ENCODE results near the gene C14orf39.
A peak's percentile ranks its signal among the peaks of the same experiment; 100 is the strongest.
"Not testable (repeated sequence)": the region's sequence is repeated elsewhere in the genome, so short reads cannot be mapped to it uniquely, and the experiment has no call there.

C14orf39 gene

DNA sequence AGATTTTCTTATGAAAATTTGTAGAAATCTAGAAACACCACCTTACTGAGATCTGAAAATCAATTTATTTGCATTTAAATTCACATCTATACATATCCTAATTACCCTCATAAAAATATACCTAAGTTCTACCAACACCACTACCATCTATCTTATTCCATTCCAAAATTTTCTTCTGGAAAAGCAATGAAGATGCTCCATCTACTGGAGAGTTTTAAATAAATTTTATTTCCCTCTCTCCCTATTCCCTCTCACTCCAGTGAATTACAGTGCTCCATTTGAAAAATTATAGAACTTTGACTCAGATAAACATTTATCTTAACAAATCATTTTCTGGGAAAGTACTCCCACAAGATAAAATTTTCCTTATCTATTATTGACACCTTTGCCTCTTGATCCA is 2.3 kb upstream of the C14orf39 start:
- peak; percentile 13 for DNase-seq

DNA sequence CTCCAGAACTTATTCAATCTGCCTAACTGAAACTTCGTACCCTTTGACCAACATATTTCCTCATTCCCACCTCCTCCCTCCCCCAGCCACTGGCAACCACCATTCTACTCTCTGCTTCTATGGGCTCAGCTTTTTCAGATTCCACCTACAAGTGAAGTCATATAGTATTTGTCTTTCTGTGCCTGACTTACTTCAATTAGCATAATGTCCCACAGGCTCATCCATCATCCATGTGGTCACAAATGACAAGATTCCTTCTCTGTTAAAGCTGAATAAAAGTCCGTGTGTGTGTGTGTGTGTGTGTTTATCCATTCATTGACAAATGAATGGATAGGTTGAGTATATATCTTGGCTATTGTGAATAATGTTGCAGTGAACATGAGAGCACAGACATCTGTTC is 1.3 kb upstream of the C14orf39 start:
- no peak for DNase-seq

- no peak for DNase-seq
Measured at GRCh38 chr14:60485057-60485597, 736 bp downstream of the C14orf39 start.

GRCh38 chr14:60482743-60483142 is 3.1 kb downstream of the C14orf39 start:
- no peak for DNase-seq

GRCh38 chr14:60480248-60480647 is 5.6 kb downstream of the C14orf39 start:
- DNase-seq = not testable (repeated sequence)

DNA sequence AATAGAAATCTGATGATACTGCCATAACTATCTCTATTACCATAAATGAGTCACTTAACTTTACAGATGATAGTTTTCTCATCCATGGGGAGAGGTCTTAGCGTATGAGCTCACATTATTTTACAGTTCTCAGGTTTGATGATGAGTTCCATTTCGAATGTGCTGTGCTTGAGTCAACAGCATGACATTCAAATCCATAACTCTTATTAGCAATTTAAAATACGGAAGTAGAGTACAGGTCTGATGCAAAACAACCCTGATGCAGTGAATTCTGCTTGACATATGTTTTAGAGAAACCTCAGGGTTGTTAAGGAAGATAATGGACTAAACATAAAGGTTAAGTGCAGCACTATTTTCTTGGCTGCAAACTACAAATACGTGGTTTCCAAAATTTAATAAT is 30.0 kb downstream of the C14orf39 start:
- DNase-seq = no peak

- no peak for DNase-seq
Measured at GRCh38 chr14:60430276-60430675, 55.6 kb downstream of the C14orf39 start.

- no peak for DNase-seq
Measured at GRCh38 chr14:60420050-60420449, 65.8 kb downstream of the C14orf39 start.

- DNase-seq = not testable (repeated sequence)
Measured at GRCh38 chr14:60397550-60397949, 88.3 kb downstream of the C14orf39 start.

DNA sequence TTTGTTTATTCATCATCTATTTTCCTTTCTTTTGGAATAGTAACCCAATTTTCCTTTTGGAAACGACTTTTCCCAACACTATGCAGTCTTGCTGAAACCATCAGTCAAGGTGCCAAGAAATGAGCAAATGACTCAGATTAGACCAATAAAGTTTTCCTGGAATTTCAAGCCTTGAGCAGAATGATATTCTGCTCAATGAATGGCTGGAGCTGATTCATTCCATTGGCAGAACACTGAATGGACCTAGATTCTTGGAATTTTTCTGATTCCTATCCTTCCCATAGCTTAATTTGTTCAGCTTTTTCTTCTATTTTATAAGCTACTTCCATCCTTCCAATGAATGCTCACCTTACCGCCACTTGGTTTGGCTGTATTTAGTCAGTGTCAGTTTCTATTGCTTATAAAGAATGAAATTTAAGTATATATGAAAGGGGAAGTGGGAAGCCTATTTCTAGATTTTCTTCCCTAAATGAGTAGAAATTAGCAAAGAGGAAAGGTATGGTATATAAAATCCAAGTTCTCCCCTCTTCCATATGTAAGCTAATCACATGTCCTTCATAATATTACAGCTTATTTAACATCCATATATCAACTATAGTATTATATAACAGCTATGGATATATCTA is 89.0 kb downstream of the C14orf39 start:
- DNase-seq = no peak
